HG03575 (cell line): ENCODE measurements around the gene UST.
"Not testable (repeated sequence)": the region's sequence is repeated elsewhere in the genome, so short reads cannot be mapped to it uniquely, and the experiment has no call there.

Source experiments
- ATAC-seq: cut with Tn5 transposase; IDR thresholded peaks from one replicate; pipeline ENCODE4 v1.9.1; 2021; ENCODE audit not compliant: unreplicated experiment, insufficient number of reproducible peaks, low FRiP score; ENCODE audit errors: extremely low read depth

UST gene

DNA sequence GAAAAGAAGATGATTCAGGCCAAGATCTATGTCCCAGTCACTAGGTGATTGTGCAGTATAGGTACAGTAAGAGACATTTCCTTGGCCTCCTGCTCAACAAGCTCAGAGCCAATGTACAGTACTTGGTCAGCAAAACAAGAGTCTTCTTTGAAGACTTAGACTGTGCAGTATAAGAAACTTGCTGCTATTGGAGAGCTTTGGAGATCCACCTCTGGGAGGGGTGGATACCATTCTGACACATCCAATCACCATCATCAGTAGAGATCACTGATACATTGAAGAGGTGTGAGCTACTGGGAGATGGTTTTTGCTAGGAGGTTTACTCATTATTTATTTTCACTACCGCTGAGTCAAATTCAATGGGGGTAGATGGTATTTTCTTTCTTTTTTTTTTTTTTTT lies 77.5 kb downstream of the UST start:
- ATAC-seq, result no peak

DNA sequence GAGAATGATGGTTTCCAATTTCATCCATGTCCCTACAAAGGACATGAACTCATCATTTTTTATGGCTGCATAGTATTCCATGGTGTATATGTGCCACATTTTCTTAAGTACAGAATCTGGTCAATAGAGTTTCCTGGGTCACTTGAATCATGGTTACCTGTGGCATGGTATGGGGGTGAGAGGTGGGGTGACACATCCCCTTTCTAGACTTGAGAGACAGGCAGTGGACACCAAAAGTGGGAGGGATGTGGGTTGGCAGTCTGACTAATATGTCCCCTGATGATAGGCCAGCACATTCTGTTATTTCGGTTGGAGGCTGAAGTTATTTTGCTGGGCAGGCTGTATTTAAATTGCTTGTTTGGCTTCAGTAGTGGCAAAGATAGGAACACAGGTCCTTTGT lies 78.1 kb downstream of the UST start:
- ATAC-seq, result no peak

GRCh38 chr6:148825492-148825891 lies 78.7 kb downstream of the UST start:
- ATAC-seq, result no peak

- no peak for ATAC-seq
These were observed 80.7 kb downstream of the UST start for GRCh38 chr6:148827416-148828045.

DNA sequence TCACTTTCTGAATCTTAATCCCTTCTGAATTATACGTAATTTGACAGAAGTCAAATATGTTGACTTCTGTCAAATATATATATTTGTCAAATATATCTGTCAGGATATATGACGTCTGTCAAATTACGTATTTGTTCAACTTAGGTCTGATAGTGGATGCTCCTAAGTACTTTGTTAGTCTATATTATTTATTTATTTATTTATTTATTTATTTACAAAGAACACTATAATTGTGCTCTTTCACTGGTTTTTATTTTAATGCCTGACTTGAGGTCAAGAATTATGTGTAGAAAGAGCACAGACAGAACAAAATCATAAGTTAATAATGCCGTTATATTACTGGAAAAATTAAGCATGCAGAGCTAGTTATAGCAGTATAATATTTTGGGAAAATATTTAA lies 81.2 kb downstream of the UST start:
- no peak for ATAC-seq

DNA sequence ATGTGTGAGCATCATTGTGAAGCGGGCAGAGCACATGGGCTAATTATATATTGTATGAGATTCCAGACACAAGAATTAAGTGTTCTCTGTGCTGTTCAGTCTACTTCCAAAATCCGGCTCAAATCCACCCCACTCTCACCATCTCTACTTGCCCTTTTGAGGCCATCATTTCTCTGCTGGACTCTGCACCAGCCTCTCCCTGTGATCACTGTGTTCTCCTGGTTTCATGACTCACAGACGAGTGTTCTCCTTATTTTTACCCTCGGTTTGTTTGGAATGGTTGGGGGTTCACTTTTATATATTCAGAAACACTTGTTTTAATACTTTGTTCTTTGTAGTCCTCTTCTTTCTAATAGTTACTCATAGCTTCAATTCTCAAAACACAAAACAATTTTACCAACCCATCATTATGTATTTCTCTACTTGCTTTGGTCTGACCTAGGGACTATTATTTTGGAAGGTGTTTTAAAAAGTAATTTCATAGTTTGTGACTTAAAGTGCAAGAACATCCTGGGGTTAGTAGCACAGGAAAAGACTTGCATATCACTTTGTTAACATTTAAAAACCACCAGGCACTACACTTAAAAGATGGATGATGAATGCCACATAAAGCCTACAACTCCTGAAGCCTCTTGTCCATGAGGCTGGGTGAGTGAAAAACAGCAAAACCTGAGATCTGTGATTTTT lies 82.7 kb downstream of the UST start:
- ATAC-seq, result no peak

DNA sequence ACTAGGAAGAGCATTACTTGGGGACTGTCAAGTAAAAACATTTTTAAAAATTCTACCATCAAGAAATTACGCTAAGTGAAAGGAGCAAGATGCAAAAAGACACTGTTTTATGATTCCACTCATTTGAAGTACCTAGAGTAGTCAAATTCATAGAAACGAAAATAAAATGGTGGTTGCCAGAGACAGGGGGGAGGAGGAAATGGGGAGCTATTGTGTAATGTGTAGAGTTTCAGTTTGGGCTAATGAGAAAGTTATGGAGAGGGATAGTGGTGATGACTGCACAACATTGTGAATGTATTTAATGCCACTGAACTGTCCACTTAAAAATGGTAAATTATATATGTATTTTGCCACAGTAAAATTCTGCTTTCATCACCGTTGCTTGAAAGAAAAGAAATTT lies 83.8 kb downstream of the UST start:
- no peak for ATAC-seq

GRCh38 chr6:148831064-148831463 lies 84.2 kb downstream of the UST start:
- ATAC-seq, result no peak

- ATAC-seq, result no peak
These were observed 84.7 kb downstream of the UST start for GRCh38 chr6:148831531-148831930.

- no peak for ATAC-seq
These were observed 89.2 kb downstream of the UST start for GRCh38 chr6:148835920-148836441.

- ATAC-seq, result no peak
These were observed 89.9 kb downstream of the UST start for GRCh38 chr6:148836751-148837150.

- ATAC-seq, result no peak
These were observed 91.1 kb downstream of the UST start for GRCh38 chr6:148837941-148838340.

GRCh38 chr6:148839044-148839443 lies 92.2 kb downstream of the UST start:
- no peak for ATAC-seq

- ATAC-seq, result no peak
These were observed 93.4 kb downstream of the UST start for GRCh38 chr6:148840256-148840655.

DNA sequence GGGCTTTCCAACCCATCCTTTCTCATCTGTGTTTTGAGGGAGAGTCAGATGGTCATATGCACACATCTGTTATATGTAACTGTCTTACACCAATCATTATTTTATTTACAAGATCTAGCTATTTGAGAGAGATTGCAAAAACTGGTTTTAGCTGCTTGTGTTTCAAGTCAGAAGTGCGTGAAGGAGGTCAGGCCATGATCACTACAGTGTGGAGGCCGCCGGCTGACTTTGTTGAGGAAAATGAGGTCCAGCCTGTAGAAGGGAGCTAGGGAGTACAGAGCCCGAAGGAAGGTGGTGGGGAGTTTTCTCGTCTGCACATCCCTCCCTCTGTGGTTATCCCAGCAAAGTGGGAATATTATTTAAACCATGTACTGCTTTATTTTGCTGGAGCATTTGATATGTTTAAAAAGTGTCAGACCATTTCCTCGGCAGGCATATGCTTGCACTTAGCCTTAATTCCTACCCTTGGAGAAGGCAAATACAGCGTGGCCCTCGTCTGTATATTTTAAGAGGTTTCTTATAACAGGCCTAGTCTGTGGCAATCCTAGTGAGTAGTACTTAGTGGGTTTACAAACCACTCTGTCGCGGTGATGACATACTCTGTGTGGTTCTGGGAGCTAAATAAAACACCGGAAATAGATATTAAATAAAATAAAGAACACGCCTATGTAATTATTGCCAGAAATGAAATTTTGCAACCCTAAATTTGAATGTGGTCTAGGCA lies 95.6 kb downstream of the UST start:
- ATAC-seq, result no peak

- ATAC-seq, result no peak
These were observed 98.6 kb downstream of the UST start for GRCh38 chr6:148845464-148845863.

DNA sequence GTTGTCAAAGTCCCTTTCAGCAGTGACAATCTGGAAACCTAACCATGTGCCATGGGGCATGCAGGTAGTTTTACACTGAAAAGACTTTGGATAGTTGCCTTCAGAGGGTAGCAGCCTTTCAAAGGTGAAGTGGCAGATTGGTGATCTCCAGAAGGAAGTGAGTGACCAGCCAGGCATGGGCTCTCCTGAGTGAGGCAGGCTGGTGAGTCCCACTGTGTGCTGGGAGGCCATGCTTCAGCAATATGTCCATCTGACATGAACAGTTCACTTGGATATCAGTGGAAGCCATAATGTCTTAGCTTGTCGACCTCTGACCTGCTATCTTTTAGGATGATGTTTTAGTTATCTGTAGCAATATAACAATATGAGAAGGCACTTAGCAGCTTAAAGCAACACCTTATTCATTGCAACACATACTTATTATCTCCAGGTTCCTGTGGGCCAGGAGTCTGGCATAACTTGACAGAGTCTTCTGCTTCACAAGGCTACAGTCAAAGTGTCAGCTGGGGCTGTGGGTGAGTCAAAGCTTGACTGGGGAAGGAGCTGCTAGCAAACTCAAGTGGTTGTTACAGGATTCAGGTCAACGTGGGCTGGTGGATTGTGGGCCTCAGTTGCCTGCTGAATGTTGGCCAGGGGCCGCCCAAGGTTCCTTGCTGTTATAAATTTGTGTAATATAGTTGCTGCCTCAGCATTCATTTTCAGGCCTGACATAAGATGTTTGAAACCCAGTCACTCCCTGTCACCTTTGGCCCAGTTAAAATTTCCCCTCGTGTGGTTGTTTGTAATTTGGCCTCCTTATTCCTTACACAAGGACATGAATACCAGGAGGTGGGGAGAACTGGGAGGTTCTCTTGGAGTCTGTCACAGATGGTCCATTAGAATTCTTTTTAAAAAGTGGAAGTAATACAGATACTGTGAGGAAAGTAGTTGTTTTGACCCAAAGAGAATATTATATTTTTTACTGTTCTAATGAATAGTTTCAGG lies 100.2 kb downstream of the UST start:
- ATAC-seq, result no peak

DNA sequence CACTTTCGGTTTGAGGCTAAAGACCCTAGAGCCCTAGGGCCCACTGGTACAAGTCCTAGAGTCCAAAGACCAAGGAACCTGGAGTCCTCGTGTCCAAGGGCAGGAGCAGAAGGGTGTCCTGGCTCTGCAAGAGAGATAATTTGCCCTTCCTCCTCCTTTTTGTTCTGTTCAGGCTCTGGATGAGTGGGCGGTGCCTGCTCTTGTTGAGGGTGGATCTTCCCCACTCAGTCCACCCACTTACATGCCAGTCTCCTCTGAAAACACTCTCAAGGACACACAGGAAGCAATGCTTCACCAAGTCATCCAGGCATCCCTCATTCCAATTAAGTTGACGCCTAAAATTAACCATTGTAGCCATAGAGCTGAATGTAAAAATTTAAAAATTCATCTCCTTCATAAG lies 102.1 kb downstream of the UST start:
- no peak for ATAC-seq

GRCh38 chr6:148849449-148849848 lies 102.6 kb downstream of the UST start:
- ATAC-seq, result not testable (repeated sequence)
